HG03442 (cell line): Measurements from ENCODE around the gene PROM1.

Experiments used
- ATAC-seq: cut with Tn5 transposase; IDR thresholded peaks from one replicate; pipeline ENCODE4 v1.9.1; 2021; ENCODE audit warnings: mild to moderate bottlenecking, moderate library complexity; ENCODE audit not compliant: unreplicated experiment

PROM1 gene

GRCh38 chr4:16083241-16084191 lies at the start of gene PROM1:
Gene PROM1, minus strand, starts transcription at chr4:16084023. Its CDS starts 8,117 bp downstream, at chr4:16075906.
- no peak for ATAC-seq

GRCh38 chr4:16133406-16133805 lies 49.6 kb upstream of the PROM1 start:
- no peak for ATAC-seq

- no peak for ATAC-seq
Measured at GRCh38 chr4:16131293-16131692, 47.5 kb upstream of the PROM1 start.

GRCh38 chr4:16129336-16129735 lies 45.5 kb upstream of the PROM1 start:
- ATAC-seq: no peak

GRCh38 chr4:16126714-16127113 lies 42.9 kb upstream of the PROM1 start:
- no peak for ATAC-seq

- ATAC-seq: no peak
Measured at GRCh38 chr4:16125571-16126445, 42.0 kb upstream of the PROM1 start.

GRCh38 chr4:16124232-16124631 lies 40.4 kb upstream of the PROM1 start:
- no peak for ATAC-seq

GRCh38 chr4:16123356-16124084 lies 39.7 kb upstream of the PROM1 start:
- no peak for ATAC-seq

GRCh38 chr4:16122784-16123183 lies 39.0 kb upstream of the PROM1 start:
- no peak for ATAC-seq

GRCh38 chr4:16122308-16122711 lies 38.5 kb upstream of the PROM1 start:
- ATAC-seq: no peak

GRCh38 chr4:16120720-16121119 lies 36.9 kb upstream of the PROM1 start:
- ATAC-seq: no peak

GRCh38 chr4:16119981-16120380 lies 36.2 kb upstream of the PROM1 start:
- ATAC-seq: no peak

GRCh38 chr4:16118090-16118489 lies 34.3 kb upstream of the PROM1 start:
- ATAC-seq: no peak

- no peak for ATAC-seq
Measured at GRCh38 chr4:16117164-16117563, 33.3 kb upstream of the PROM1 start.

GRCh38 chr4:16116493-16116990 lies 32.7 kb upstream of the PROM1 start:
- no peak for ATAC-seq

GRCh38 chr4:16116019-16116418 lies 32.2 kb upstream of the PROM1 start:
- ATAC-seq: no peak

- no peak for ATAC-seq
Measured at GRCh38 chr4:16114546-16114945, 30.7 kb upstream of the PROM1 start.

- no peak for ATAC-seq
Measured at GRCh38 chr4:16113741-16114140, 29.9 kb upstream of the PROM1 start.

GRCh38 chr4:16111533-16111932 lies 27.7 kb upstream of the PROM1 start:
- ATAC-seq: no peak

GRCh38 chr4:16110661-16111290 lies 27.0 kb upstream of the PROM1 start:
- ATAC-seq: no peak
